SK-N-SH (cell line): ENCODE measurements around the gene BMP2. TPM values are rescaled to one million over a fixed set of nuclear protein-coding genes. Genes with fewer than 3 reads are reported as not detected.

Experiments
- CTCF ChIA-PET: fragments of 300-600, 350-600 bp; formaldehyde crosslinking; extraction: SDS; loops from one replicate; lab custom pipeline; 2021; lab: Yijun Ruan, JAX
- POLR2A ChIA-PET: fragments of 350-600 bp; sonication (Branson Sonifier 250); formaldehyde crosslinking; extraction: SDS; loops from one replicate; lab custom pipeline; 2020; ENCODE audit warnings: antibody characterized with exemption, inconsistent platforms; lab: Yijun Ruan, JAX
- DNase-seq: peaks from one replicate; pipeline ENCODE4 v3.0.0; 2012
- H2AFZ ChIP-seq: fragments of 200-600 bp; sonication (generic); 2 replicates; pipeline ENCODE4 v1.8.1; 2016; ENCODE audit warnings: antibody characterized with exemption, mild to moderate bottlenecking, low read depth
- H3F3A ChIP-seq: fragments of 200-600 bp; sonication (generic); replicated peaks from 2 replicates; pipeline ENCODE3; 2016; ENCODE audit warnings: antibody characterized with exemption, mild to moderate bottlenecking; ENCODE audit not compliant: insufficient read depth
- H3K27ac ChIP-seq, 2 experiments: fragments of 200-500 bp in 1 of 2; fragments of 200-600 bp in 1 of 2; sonication (Bioruptor generic) in 1 of 2; sonication (generic), shearing (Covaris generic) in 1 of 2; 2 replicates each; pipeline versions ENCODE4 v1.5.1 to v1.6.1; 2014 to 2016; ENCODE audit warnings: low read depth in 2 of 2, inconsistent platforms in 1 of 2, low read length in 1 of 2, mild to moderate bottlenecking in 1 of 2, mixed read lengths in 1 of 2
- H3K27me3 ChIP-seq: fragments of 200-600 bp; sonication (generic), shearing (Covaris generic); 2 replicates; pipeline ENCODE4 v1.6.1; 2016; ENCODE audit warnings: mixed run types; ENCODE audit not compliant: insufficient read depth
- H3K36me3 ChIP-seq, 2 experiments: fragments of 200-500 bp in 1 of 2; fragments of 200-600 bp in 1 of 2; sonication (Bioruptor generic) in 1 of 2; sonication (generic) in 1 of 2; replicated peaks in 1 of 2; 2 replicates each; pipeline versions ENCODE3 to v1.5.1; 2014 to 2016; ENCODE audit warnings: low read length in 1 of 2, mild to moderate bottlenecking in 1 of 2; ENCODE audit not compliant: insufficient read depth in 2 of 2, control insufficient read depth in 1 of 2
- H3K4me1 ChIP-seq, 2 experiments: fragments of 200-500 bp in 1 of 2; fragments of 200-600 bp in 1 of 2; sonication (Bioruptor generic) in 1 of 2; sonication (generic), shearing (Covaris generic) in 1 of 2; 2 replicates each; pipeline versions ENCODE4 v1.5.1 to v1.6.1; 2014 to 2016; ENCODE audit warnings: low read depth in 1 of 2, low read length in 1 of 2, mixed run types in 1 of 2; ENCODE audit not compliant: insufficient read depth in 2 of 2, control insufficient read depth in 1 of 2
- H3K4me2 ChIP-seq: fragments of 200-600 bp; sonication (generic), shearing (Covaris generic); 2 replicates; pipeline ENCODE4 v1.6.1; 2017; ENCODE audit warnings: mixed run types
- H3K4me3 ChIP-seq, 2 experiments: fragments of 200-500 bp in 1 of 2; fragments of 200-600 bp in 1 of 2; sonication (Bioruptor generic) in 1 of 2; sonication (generic), shearing (Covaris generic) in 1 of 2; 2 replicates each; pipeline versions ENCODE4 v1.5.1 to v1.8.1; 2014 to 2016; ENCODE audit warnings: low read depth in 2 of 2, inconsistent platforms in 1 of 2, low read length in 1 of 2, mild to moderate bottlenecking in 1 of 2, mixed read lengths in 1 of 2, moderate library complexity in 1 of 2
- H3K79me2 ChIP-seq: fragments of 200-600 bp; sonication (generic); 2 replicates; pipeline ENCODE4 v1.8.1; 2017; ENCODE audit warnings: mild to moderate bottlenecking; ENCODE audit not compliant: insufficient read depth
- H3K9ac ChIP-seq: fragments of 200-600 bp; sonication (generic); 2 replicates; pipeline ENCODE4 v1.6.1; 2017; ENCODE audit warnings: mixed run types
- H3K9me2 ChIP-seq: fragments of 200-600 bp; sonication (generic); 2 replicates; pipeline ENCODE4 v1.6.1; 2017; ENCODE audit warnings: mixed run types
- H3K9me3 ChIP-seq: fragments of 200-600 bp; sonication (generic); 2 replicates; pipeline ENCODE4 v1.6.1; 2017; ENCODE audit warnings: mixed run types, mild to moderate bottlenecking, moderate library complexity
- H4K20me1 ChIP-seq: fragments of 200-600 bp; sonication (generic); 2 replicates; pipeline ENCODE4 v1.6.1; 2017; ENCODE audit warnings: mild to moderate bottlenecking, mixed run types; ENCODE audit not compliant: insufficient read depth
- CHD2 ChIP-seq: fragments of 150-350 bp; IDR thresholded peaks from 2 replicates; pipeline ENCODE4 v1.6.1; 2018; ENCODE audit warnings: low read length; ENCODE audit not compliant: partially characterized antibody
- FOXM1 ChIP-seq: IDR thresholded peaks from 2 replicates; pipeline ENCODE4 v1.4.0; 2012; ENCODE audit warnings: low read depth, mild to moderate bottlenecking
- JUND ChIP-seq: IDR thresholded peaks from 2 replicates; pipeline ENCODE4 v1.4.0; 2012
- MEF2A ChIP-seq: IDR thresholded peaks from 2 replicates; pipeline ENCODE4 v1.4.0; 2012; ENCODE audit warnings: low read depth, borderline replicate concordance
- POLR2AphosphoS5 ChIP-seq: IDR thresholded peaks from 2 replicates; pipeline ENCODE4 v1.6.1; 2012; ENCODE audit warnings: low read depth, low read length
- RAD21 ChIP-seq: IDR thresholded peaks from 2 replicates; pipeline ENCODE4 v1.6.1; 2012; ENCODE audit warnings: mild to moderate bottlenecking, low read length
- RFX5 ChIP-seq: IDR thresholded peaks from 2 replicates; pipeline ENCODE4 v1.6.1; 2012; ENCODE audit warnings: mild to moderate bottlenecking, improper control_type of control experiment, low read length
- SMC3 ChIP-seq: IDR thresholded peaks from 2 replicates; pipeline ENCODE4 v1.6.1; 2012; ENCODE audit warnings: low read depth, low read length, improper control_type of control experiment
- TAF1 ChIP-seq: IDR thresholded peaks from 2 replicates; pipeline ENCODE4 v1.6.1; 2012; ENCODE audit warnings: low read depth, mild to moderate bottlenecking, low read length, moderate library complexity, borderline replicate concordance
- YY1 ChIP-seq: IDR thresholded peaks from 2 replicates; pipeline ENCODE4 v1.4.0; 2012; ENCODE audit warnings: low read depth, mild to moderate bottlenecking
- WGBS: methylation state at CpG from one replicate; pipeline ENCODE4 v1.1.6; 2017; ENCODE audit warnings: low lambda C conversion rate; 5-methylcytosine and 5-hydroxymethylcytosine counted together
- polyA plus RNA-seq, 3 experiments: library from polyadenylated mRNA; depleted of rRNA; stranded (reverse); fragments of >200 nt; gene quantifications; 2 replicates each; pipeline ENCODE4 v1.2.3, GENCODE V29; 2012
- TF ChIP-seq, protein P1 (sequence below): fragments of 200-600 bp; sonication (generic); IDR thresholded peaks from 2 replicates; pipeline ENCODE4 v1.6.1; 2017; ENCODE audit warnings: antibody characterized with exemption, mild to moderate bottlenecking, moderate library complexity
- TF ChIP-seq, protein P2 (sequence below): fragments of 150-350 bp; IDR thresholded peaks from 2 replicates; pipeline ENCODE4 v1.6.1; 2016; ENCODE audit warnings: mild to moderate bottlenecking, low read depth, low read length
- TF ChIP-seq, protein P3 (sequence below): IDR thresholded peaks from 2 replicates; pipeline ENCODE4 v1.4.0; 2012; ENCODE audit warnings: low read depth, borderline replicate concordance

Gene BMP2
- polyA plus RNA-seq, 1 of the 3 experiments (the other 2 are of a cell fraction): 0.25 TPM

DNA sequence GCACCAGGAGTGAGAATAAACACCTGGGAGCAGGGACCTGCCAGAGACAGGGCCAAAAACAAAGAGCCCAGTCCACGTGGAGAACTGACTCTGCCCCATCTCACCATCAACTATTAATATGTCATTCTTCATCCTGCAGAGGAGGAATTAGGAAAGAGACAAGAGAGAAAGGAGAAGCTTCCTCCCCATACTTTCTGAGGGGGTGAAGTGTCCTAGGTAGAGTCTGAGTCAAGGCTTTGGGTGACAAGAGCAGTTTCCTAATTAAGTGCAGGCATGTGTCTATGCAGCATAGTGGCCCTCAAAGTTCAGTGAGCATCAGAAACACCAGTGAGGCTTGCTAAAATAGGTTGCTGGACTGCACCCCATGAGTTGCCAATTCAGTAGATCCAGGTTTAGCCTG is 40.7 kb upstream of the BMP2 start (continued):
- TF ChIP-seq, protein P1, sequence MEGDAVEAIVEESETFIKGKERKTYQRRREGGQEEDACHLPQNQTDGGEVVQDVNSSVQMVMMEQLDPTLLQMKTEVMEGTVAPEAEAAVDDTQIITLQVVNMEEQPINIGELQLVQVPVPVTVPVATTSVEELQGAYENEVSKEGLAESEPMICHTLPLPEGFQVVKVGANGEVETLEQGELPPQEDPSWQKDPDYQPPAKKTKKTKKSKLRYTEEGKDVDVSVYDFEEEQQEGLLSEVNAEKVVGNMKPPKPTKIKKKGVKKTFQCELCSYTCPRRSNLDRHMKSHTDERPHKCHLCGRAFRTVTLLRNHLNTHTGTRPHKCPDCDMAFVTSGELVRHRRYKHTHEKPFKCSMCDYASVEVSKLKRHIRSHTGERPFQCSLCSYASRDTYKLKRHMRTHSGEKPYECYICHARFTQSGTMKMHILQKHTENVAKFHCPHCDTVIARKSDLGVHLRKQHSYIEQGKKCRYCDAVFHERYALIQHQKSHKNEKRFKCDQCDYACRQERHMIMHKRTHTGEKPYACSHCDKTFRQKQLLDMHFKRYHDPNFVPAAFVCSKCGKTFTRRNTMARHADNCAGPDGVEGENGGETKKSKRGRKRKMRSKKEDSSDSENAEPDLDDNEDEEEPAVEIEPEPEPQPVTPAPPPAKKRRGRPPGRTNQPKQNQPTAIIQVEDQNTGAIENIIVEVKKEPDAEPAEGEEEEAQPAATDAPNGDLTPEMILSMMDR: no peak
- no peak for TF ChIP-seq MEF2A

- no peaks in the 10 kb centered on the region for H3K9me3 ChIP-seq
- ChIA-PET POLR2A (no interaction called here), CTCF (interaction anchor here (1.0 kb wide), 1 partner anchor 148 kb away, joined by 3 read pairs; no protein-coding TSS in a partner anchor)
- no peak overlapping the region for H3K27ac ChIP-seq
- H3K4me3 ChIP-seq: no peak overlapping the region
- no peaks in the 10 kb centered on the region; the same call in 1 of the 2 replicates for H3K27me3 ChIP-seq
- 33% methylated on average over 9 of the region's 9 CpGs for WGBS
- no peak overlapping the region for H2AFZ ChIP-seq
- DNase-seq: no peak
- no peaks in the 10 kb centered on the region for H3F3A ChIP-seq
- no peak overlapping the region for H3K4me2 ChIP-seq
- H4K20me1 ChIP-seq: no peaks in the 10 kb centered on the region
- no peaks in the 10 kb centered on the region for H3K4me1 ChIP-seq
- H3K9me2 ChIP-seq: no peaks in the 10 kb centered on the region
- TF ChIP-seq, protein P1: no peak
- TF ChIP-seq YY1 (no peak), SMC3 (no peak), RFX5 (no peak), FOXM1 (no peak), POLR2AphosphoS5 (no peak), CHD2 (no peak), TAF1 (no peak), RAD21 (no peak), JUND (no peak)
- TF ChIP-seq, protein P2, sequence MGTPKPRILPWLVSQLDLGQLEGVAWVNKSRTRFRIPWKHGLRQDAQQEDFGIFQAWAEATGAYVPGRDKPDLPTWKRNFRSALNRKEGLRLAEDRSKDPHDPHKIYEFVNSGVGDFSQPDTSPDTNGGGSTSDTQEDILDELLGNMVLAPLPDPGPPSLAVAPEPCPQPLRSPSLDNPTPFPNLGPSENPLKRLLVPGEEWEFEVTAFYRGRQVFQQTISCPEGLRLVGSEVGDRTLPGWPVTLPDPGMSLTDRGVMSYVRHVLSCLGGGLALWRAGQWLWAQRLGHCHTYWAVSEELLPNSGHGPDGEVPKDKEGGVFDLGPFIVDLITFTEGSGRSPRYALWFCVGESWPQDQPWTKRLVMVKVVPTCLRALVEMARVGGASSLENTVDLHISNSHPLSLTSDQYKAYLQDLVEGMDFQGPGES: no peak
- TF ChIP-seq, protein P3, sequence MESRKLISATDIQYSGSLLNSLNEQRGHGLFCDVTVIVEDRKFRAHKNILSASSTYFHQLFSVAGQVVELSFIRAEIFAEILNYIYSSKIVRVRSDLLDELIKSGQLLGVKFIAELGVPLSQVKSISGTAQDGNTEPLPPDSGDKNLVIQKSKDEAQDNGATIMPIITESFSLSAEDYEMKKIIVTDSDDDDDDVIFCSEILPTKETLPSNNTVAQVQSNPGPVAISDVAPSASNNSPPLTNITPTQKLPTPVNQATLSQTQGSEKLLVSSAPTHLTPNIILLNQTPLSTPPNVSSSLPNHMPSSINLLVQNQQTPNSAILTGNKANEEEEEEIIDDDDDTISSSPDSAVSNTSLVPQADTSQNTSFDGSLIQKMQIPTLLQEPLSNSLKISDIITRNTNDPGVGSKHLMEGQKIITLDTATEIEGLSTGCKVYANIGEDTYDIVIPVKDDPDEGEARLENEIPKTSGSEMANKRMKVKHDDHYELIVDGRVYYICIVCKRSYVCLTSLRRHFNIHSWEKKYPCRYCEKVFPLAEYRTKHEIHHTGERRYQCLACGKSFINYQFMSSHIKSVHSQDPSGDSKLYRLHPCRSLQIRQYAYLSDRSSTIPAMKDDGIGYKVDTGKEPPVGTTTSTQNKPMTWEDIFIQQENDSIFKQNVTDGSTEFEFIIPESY: no peak
- H3K9ac ChIP-seq: no peak overlapping the region
- H3K79me2 ChIP-seq: no peaks in the 10 kb centered on the region
- no peaks in the 10 kb centered on the region for H3K36me3 ChIP-seq
Observed at GRCh38 chr20:6730672-6731328, 36.7 kb upstream of the BMP2 start.
